ENCODE data around the gene SMIM45.

Gene SMIM45

DNA sequence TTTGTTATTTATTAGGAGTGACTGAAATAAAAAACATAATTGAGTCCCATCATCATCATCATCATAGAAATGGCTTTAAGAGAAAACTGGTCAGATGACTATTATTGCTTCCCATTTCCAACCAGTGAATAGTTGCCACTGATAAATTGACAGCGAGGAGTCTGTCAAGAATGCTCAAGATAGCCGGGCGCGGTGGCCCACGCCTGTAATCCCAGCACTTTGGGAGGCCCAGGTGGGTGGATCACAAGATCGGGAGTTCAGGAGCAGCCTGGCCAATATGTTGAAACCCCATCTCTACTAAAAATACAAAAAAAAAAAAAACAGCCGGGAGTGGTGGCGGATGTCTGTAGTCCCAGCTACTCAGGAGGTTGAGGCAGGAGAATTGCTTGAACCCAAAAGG lies 48.5 kb downstream of the SMIM45 start:
- DNase-seq (ENCODE audit: low read depth, low spot score) = no peak
- TF ChIP-seq CTCF (IDR thresholded peaks at IDR 0.05; ENCODE audit: low read depth, low read length) = no peak
- no peak overlapping the region for H3K4me3 ChIP-seq (ENCODE audit: low read depth, low read length)
- in situ Hi-C loops (cut with HindIII; ENCODE audit: low sequenced_read_pairs) = no loop called here

- no peak for DNase-seq (ENCODE audit: low read depth, low spot score)
- in situ Hi-C loops (cut with HindIII; ENCODE audit: low sequenced_read_pairs) = no loop called here
- no peak overlapping the region for H3K4me3 ChIP-seq (ENCODE audit: low read depth, low read length)
- TF ChIP-seq CTCF (IDR thresholded peaks at IDR 0.05; ENCODE audit: low read depth, low read length) = no peak
Observed at GRCh38 chr22:42001121-42001520, 49.2 kb downstream of the SMIM45 start.

GRCh38 chr22:42001706-42002105 lies 49.8 kb downstream of the SMIM45 start:
- TF ChIP-seq CTCF (IDR thresholded peaks at IDR 0.05; ENCODE audit: low read depth, low read length) = no peak
- DNase-seq (ENCODE audit: low read depth, low spot score) = no peak
- in situ Hi-C loops (cut with HindIII; ENCODE audit: low sequenced_read_pairs) = no loop called here
- H3K4me3 ChIP-seq (ENCODE audit: low read depth, low read length) = no peak overlapping the region

DNA sequence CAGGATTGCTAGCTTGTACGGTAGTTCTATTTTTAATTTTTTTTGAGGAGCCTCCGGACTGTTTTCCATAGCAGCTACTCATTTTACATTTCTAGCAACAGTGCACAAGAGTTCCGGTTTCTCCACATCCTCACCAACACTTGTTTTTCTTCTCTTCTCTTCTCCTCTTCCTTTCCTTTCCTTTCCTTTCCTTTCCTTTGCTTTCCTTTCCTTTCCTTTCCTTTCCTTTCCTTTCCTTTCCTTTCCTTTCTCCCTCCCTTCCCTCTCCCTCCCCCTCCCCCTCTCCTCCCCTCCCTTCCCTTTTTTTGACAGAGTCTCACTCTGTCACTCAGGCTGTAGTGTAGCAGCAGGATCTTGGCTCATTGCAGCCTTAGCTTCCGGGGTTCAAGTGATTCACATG lies 56.0 kb downstream of the SMIM45 start:
- H3K4me3 ChIP-seq (ENCODE audit: low read depth, low read length) = no peak overlapping the region
- in situ Hi-C loops (cut with HindIII; ENCODE audit: low sequenced_read_pairs) = no loop called here

More for the DNA sequence above, 56.0 kb downstream of the SMIM45 start:
- no peak for DNase-seq (ENCODE audit: low read depth, low spot score)
- TF ChIP-seq CTCF (IDR thresholded peaks at IDR 0.05; ENCODE audit: low read depth, low read length) = no peak

Measured in astrocyte of the spinal cord (primary cell).